Activated effector memory CD4-positive, alpha-beta T cell treated with anti-CD3 and anti-CD28 coated beads, Interleukin-2, amount 50 U/mL, for 16 hours (primary cell): ENCODE measurements around the gene KCNC2.

ENCODE experiments used
- DNase-seq: peaks from one replicate; pipeline ENCODE4 v3.0.0-alpha.2; 2020

KCNC2 gene

GRCh38 chr12:75157385-75157784 lies 52.3 kb downstream of the KCNC2 start:
- no peak for DNase-seq

- no peak for DNase-seq
Observed at GRCh38 chr12:75155962-75156361, 53.7 kb downstream of the KCNC2 start.

GRCh38 chr12:75154388-75154787 lies 55.3 kb downstream of the KCNC2 start:
- no peak for DNase-seq

GRCh38 chr12:75139196-75139595 lies 70.4 kb downstream of the KCNC2 start:
- no peak for DNase-seq

GRCh38 chr12:75137896-75138295 lies 71.7 kb downstream of the KCNC2 start:
- DNase-seq: no peak

- no peak for DNase-seq
Observed at GRCh38 chr12:75135026-75135425, 74.6 kb downstream of the KCNC2 start.

GRCh38 chr12:75130811-75131210 lies 78.8 kb downstream of the KCNC2 start:
- DNase-seq: no peak

GRCh38 chr12:75129275-75129674 lies 80.4 kb downstream of the KCNC2 start:
- DNase-seq: no peak

GRCh38 chr12:75121036-75121705 lies 88.5 kb downstream of the KCNC2 start:
- no peak for DNase-seq

- DNase-seq: no peak
Observed at GRCh38 chr12:75120311-75120711, 89.3 kb downstream of the KCNC2 start.

- DNase-seq: no peak
Observed at GRCh38 chr12:75116646-75117198, 92.9 kb downstream of the KCNC2 start.

GRCh38 chr12:75115748-75116147 lies 93.9 kb downstream of the KCNC2 start:
- DNase-seq: no peak

- DNase-seq: no peak
Observed at GRCh38 chr12:75103822-75104221, 105.8 kb downstream of the KCNC2 start.

- no peak for DNase-seq
Observed at GRCh38 chr12:75101781-75102180, 107.9 kb downstream of the KCNC2 start.

- DNase-seq: no peak
Observed at GRCh38 chr12:75099210-75099609, 110.4 kb downstream of the KCNC2 start.

GRCh38 chr12:75097003-75097402 lies 112.6 kb downstream of the KCNC2 start:
- DNase-seq: no peak

- no peak for DNase-seq
Observed at GRCh38 chr12:75087654-75088053, 122.0 kb downstream of the KCNC2 start.

- DNase-seq: no peak
Observed at GRCh38 chr12:75086091-75087038, 123.3 kb downstream of the KCNC2 start.

GRCh38 chr12:75081305-75081704 lies 128.3 kb downstream of the KCNC2 start:
- DNase-seq: no peak

- no peak for DNase-seq
Observed at GRCh38 chr12:75080582-75080981, 129.1 kb downstream of the KCNC2 start.

GRCh38 chr12:75065482-75065881 lies 144.2 kb downstream of the KCNC2 start:
- no peak for DNase-seq

GRCh38 chr12:75062691-75063090 lies 146.9 kb downstream of the KCNC2 start:
- DNase-seq: no peak

- DNase-seq: no peak
Observed at GRCh38 chr12:75058228-75058627, 151.4 kb downstream of the KCNC2 start.

GRCh38 chr12:75048767-75049166 lies 160.9 kb downstream of the KCNC2 start:
- DNase-seq: no peak
